Stimulated activated CD4-positive, alpha-beta T cell treated with anti-CD3 and anti-CD28 coated beads, Interleukin-12 subunit alpha, Interleukin-12 subunit beta, amount 100 ng/mL, for 48 hours (primary cell): ENCODE results near the gene PLSCR3.

ENCODE experiments used
- DNase-seq, 3 donors: peaks; one replicate each; pipeline ENCODE4 v3.0.0-alpha.2; 2020; ENCODE audit warnings: low read depth in 2 of 3, low spot score in 1 of 3

PLSCR3 gene

GRCh38 chr17:7394452-7395191, at the start of gene PLSCR3:
Gene PLSCR3, minus strand, starts transcription at chr17:7394525. Its CDS starts 415 bp downstream, at chr17:7394110.
- peak; percentile 64 to 82 (median 76) for DNase-seq

- no peak for DNase-seq
Measured at GRCh38 chr17:7443499-7444485, 49.5 kb upstream of the PLSCR3 start.

GRCh38 chr17:7442142-7442541, 47.8 kb upstream of the PLSCR3 start:
- no peak for DNase-seq

- no peak for DNase-seq
Measured at GRCh38 chr17:7441266-7441665, 46.9 kb upstream of the PLSCR3 start.

- no peak for DNase-seq
Measured at GRCh38 chr17:7440834-7441195, 46.5 kb upstream of the PLSCR3 start.

- no peak for DNase-seq
Measured at GRCh38 chr17:7440113-7440833, 45.9 kb upstream of the PLSCR3 start.

- no peak for DNase-seq
Measured at GRCh38 chr17:7439462-7440112, 45.3 kb upstream of the PLSCR3 start, which contains the start of gene FGF11. Gene FGF11, plus strand, starts transcription at chr17:7439512. Its CDS starts 109 bp downstream, at chr17:7439621.

GRCh38 chr17:7438656-7439460, 44.5 kb upstream of the PLSCR3 start:
- no peak for DNase-seq

GRCh38 chr17:7437950-7438614, 43.8 kb upstream of the PLSCR3 start:
- peak in 2 of 3 donors; percentile 37 to 57 for DNase-seq

GRCh38 chr17:7437369-7437863, 43.1 kb upstream of the PLSCR3 start:
- DNase-seq, result no peak

- DNase-seq, result peak in 2 of 3 donors; percentile 74 to 76
Measured at GRCh38 chr17:7436556-7437368, 42.4 kb upstream of the PLSCR3 start.

- DNase-seq, result peak in 2 of 3 donors; percentile 29 to 37
Measured at GRCh38 chr17:7435676-7436555, 41.6 kb upstream of the PLSCR3 start.

GRCh38 chr17:7432296-7432695, 38.0 kb upstream of the PLSCR3 start:
- DNase-seq, result no peak

GRCh38 chr17:7431231-7431630, 36.9 kb upstream of the PLSCR3 start:
- no peak for DNase-seq

- DNase-seq, result no peak
Measured at GRCh38 chr17:7429722-7430121, 35.4 kb upstream of the PLSCR3 start.

- DNase-seq, result no peak
Measured at GRCh38 chr17:7428557-7428956, 34.2 kb upstream of the PLSCR3 start, which contains the start of gene SPEM3. Gene SPEM3, plus strand, starts transcription at chr17:7428857. Its CDS starts 46 bp downstream, at chr17:7428903.

GRCh38 chr17:7427549-7427948, 33.2 kb upstream of the PLSCR3 start:
- no peak for DNase-seq
